ENCODE results near the gene EIF4EBP3. TPM values are rescaled to one million over a fixed set of nuclear protein-coding genes. Genes with fewer than 3 reads are reported as not detected.

EIF4EBP3 gene
- polyA plus RNA-seq, 1 donor (not counting 4 experiments of a cell fraction or from before 2014, with no cell fraction given): 5.2 TPM

- dilution Hi-C loops (cut with MboI; ENCODE audit: extremely low pct_ligation_motif_present, low sequenced_read_pairs): no loop called here
- Histone ChIP-seq H3K9me1 (ENCODE audit: control insufficient read depth, extremely low read depth, insufficient read depth, low read length) (peaks cover 3% of the 10 kb centered on the region), H3K4me1 (ENCODE audit: control insufficient read depth, extremely low read depth, insufficient read depth, low read length) (peaks cover 30% of the 10 kb centered on the region), H4K20me1 (ENCODE audit: control insufficient read depth, extremely low read depth, insufficient read depth, low read length) (no peaks in the 10 kb centered on the region), H3K9ac (ENCODE audit: control insufficient read depth, extremely low read depth, insufficient read depth, low read length) (no peak overlapping the region), H3K9me3 (ENCODE audit: control insufficient read depth, low read depth, low read length) (no peaks in the 10 kb centered on the region), H3K27ac (ENCODE audit: control insufficient read depth, insufficient read depth, low read length) (peak overlapping the region; percentile 73), H3K79me2 (ENCODE audit: control insufficient read depth, insufficient read depth, low read length) (peaks cover 46% of the 10 kb centered on the region), H3K27me3 (ENCODE audit: control insufficient read depth, extremely low read depth, insufficient read depth, low read length) (no peaks in the 10 kb centered on the region), H3K4me3 (ENCODE audit: control insufficient read depth in 2 of 3, extremely low read depth in 1 of 3, insufficient read depth in 2 of 3, low read depth in 1 of 3, low read length in 3 of 3) (no peak overlapping the region), H2AFZ (ENCODE audit: control insufficient read depth, low read length) (no peak overlapping the region), H3K36me3 (ENCODE audit: control insufficient read depth in 2 of 2, extremely low read depth in 1 of 2, insufficient read depth in 2 of 2, low read length in 2 of 2) (peaks cover 16 to 17% of the 10 kb centered on the region in 2 experiments), H3K4me2 (ENCODE audit: control insufficient read depth, extremely low read depth, insufficient read depth, low read depth, low read length) (peak overlapping the region; percentile 54)
- DNase-seq (ENCODE audit: low read depth, low spot score) (no peak), FAIRE-seq (peak; percentile 13)
- TF ChIP-seq CTCF (optimal IDR thresholded peaks at IDR 0.05 in 1 of 3, IDR thresholded peaks at IDR 0.05 in 1 of 3, conservative IDR thresholded peaks at IDR 0.05 in 1 of 3; ENCODE audit: extremely low read depth in 1 of 3, insufficient read depth in 2 of 3, low read length in 3 of 3) (no peak), EZH2 (IDR thresholded peaks at IDR 0.05; ENCODE audit: low read length) (no peak)
Observed at GRCh38 chr5:140554454-140554853, 7.0 kb downstream of the EIF4EBP3 start.

- H3K36me3 ChIP-seq (ENCODE audit: control insufficient read depth in 2 of 2, extremely low read depth in 1 of 2, insufficient read depth in 2 of 2, low read length in 2 of 2): peaks cover 7 to 15% of the 10 kb centered on the region in 2 experiments
- no peak for DNase-seq (ENCODE audit: low read depth, low spot score)
- peaks cover 46% of the 10 kb centered on the region for H3K79me2 ChIP-seq (ENCODE audit: control insufficient read depth, insufficient read depth, low read length)
- no peak for FAIRE-seq
- H3K4me3 ChIP-seq (ENCODE audit: control insufficient read depth in 2 of 3, extremely low read depth in 1 of 3, insufficient read depth in 2 of 3, low read depth in 1 of 3, low read length in 3 of 3): peak overlapping the region; percentile 63 to 77 (median 66)
- no peaks in the 10 kb centered on the region for H3K9me3 ChIP-seq (ENCODE audit: control insufficient read depth, low read depth, low read length)
- H3K27me3 ChIP-seq (ENCODE audit: control insufficient read depth, extremely low read depth, insufficient read depth, low read length): no peaks in the 10 kb centered on the region
- dilution Hi-C loops (cut with MboI; ENCODE audit: extremely low pct_ligation_motif_present, low sequenced_read_pairs): no loop called here
- peak overlapping the region; percentile 91 for H3K9ac ChIP-seq (ENCODE audit: control insufficient read depth, extremely low read depth, insufficient read depth, low read length)
- no peaks in the 10 kb centered on the region for H4K20me1 ChIP-seq (ENCODE audit: control insufficient read depth, extremely low read depth, insufficient read depth, low read length)
- no peak overlapping the region for H2AFZ ChIP-seq (ENCODE audit: control insufficient read depth, low read length)
- H3K4me2 ChIP-seq (ENCODE audit: control insufficient read depth, extremely low read depth, insufficient read depth, low read depth, low read length): peak overlapping the region; percentile 92
- H3K9me1 ChIP-seq (ENCODE audit: control insufficient read depth, extremely low read depth, insufficient read depth, low read length): peaks cover 3% of the 10 kb centered on the region
- H3K4me1 ChIP-seq (ENCODE audit: control insufficient read depth, extremely low read depth, insufficient read depth, low read length): peaks cover 30% of the 10 kb centered on the region
- TF ChIP-seq EZH2 (IDR thresholded peaks at IDR 0.05; ENCODE audit: low read length) (no peak), CTCF (optimal IDR thresholded peaks at IDR 0.05 in 1 of 3, IDR thresholded peaks at IDR 0.05 in 1 of 3, conservative IDR thresholded peaks at IDR 0.05 in 1 of 3; ENCODE audit: extremely low read depth in 1 of 3, insufficient read depth in 2 of 3, low read length in 3 of 3) (no peak)
- peak overlapping the region; percentile 82 for H3K27ac ChIP-seq (ENCODE audit: control insufficient read depth, insufficient read depth, low read length)
Observed at GRCh38 chr5:140555747-140556312, 8.4 kb downstream of the EIF4EBP3 start.

Data from keratinocyte (primary cell).